ENCODE results near the gene OTULIN. TPM values are rescaled to one million over a fixed set of nuclear protein-coding genes. Genes with fewer than 3 reads are reported as not detected.

Gene OTULIN
- total and polyA plus RNA-seq, 2 experiments from 2014 or later, result 24.3 to 43.9 TPM

- TF ChIP-seq CTCF (conservative IDR thresholded peaks at IDR 0.05; ENCODE audit: low read depth in 2 of 2), result no peak
- no peak for TF ChIP-seq POLR2AphosphoS5 (IDR thresholded peaks at IDR 0.05; ENCODE audit: low read depth)
- no peak for TF ChIP-seq CREB1 (CRISPR knock-in tag; IDR thresholded peaks at IDR 0.05; ENCODE audit: low read depth)
Observed at GRCh38 chr5:14681236-14681752, 16.8 kb downstream of the OTULIN start (continued).

- no peak overlapping the region for H3K4me2 ChIP-seq
- peaks cover 6% of the 10 kb centered on the region; the same call in 1 of the 2 replicates for H3K79me2 ChIP-seq (replicated peaks; ENCODE audit: insufficient read depth)
- Mint-ChIP-seq H3K9me3 (no peaks in the 10 kb centered on the region), H3K4me3 (no peak overlapping the region), H3K27ac (no peak overlapping the region), H3K36me3 (ENCODE audit: low read depth) (peaks cover 42% of the 10 kb centered on the region), H3K4me1 (peaks cover 4% of the 10 kb centered on the region; the same call in 2 of the 3 replicates), H3K27me3 (ENCODE audit: insufficient read depth, low read depth, poor library complexity) (no peaks in the 10 kb centered on the region)
- H3K27ac ChIP-seq (ENCODE audit: low read depth), result no peak overlapping the region
- no peak for ATAC-seq
- no peaks in the 10 kb centered on the region; the same call in 1 of the 2 replicates for H4K20me1 ChIP-seq (replicated peaks; ENCODE audit: insufficient read depth)
- no peaks in the 10 kb centered on the region for H3K27me3 ChIP-seq (ENCODE audit: insufficient read depth)
- no peak for DNase-seq (ENCODE audit: low spot score)
- H3K9me2 ChIP-seq (ENCODE audit: insufficient read depth), result no peaks in the 10 kb centered on the region
- no peak for TF ChIP-seq EZH2phosphoT487 (IDR thresholded peaks at IDR 0.05; ENCODE audit: unreplicated experiment)
- no peak for TF ChIP-seq ZNF331 (CRISPR knock-in tag; IDR thresholded peaks at IDR 0.05; ENCODE audit: low read depth)
- H3K4me1 ChIP-seq (ENCODE audit: insufficient read depth), result no peaks in the 10 kb centered on the region
- peaks cover 28% of the 10 kb centered on the region for H3K36me3 ChIP-seq (ENCODE audit: insufficient read depth)
- H2AFZ ChIP-seq, result no peak overlapping the region
- no peaks in the 10 kb centered on the region for H3F3A ChIP-seq (replicated peaks; ENCODE audit: low read depth)
- no peak overlapping the region for H3K4me3 ChIP-seq
Observed at GRCh38 chr5:14683906-14684455, 19.5 kb downstream of the OTULIN start.

GRCh38 chr5:14684757-14685156 lies 20.2 kb downstream of the OTULIN start:
- peaks cover 6% of the 10 kb centered on the region; the same call in 1 of the 2 replicates for H3K79me2 ChIP-seq (replicated peaks; ENCODE audit: insufficient read depth)
- ATAC-seq (no peak), DNase-seq (ENCODE audit: low spot score) (no peak)
- no peak overlapping the region for H3K4me2 ChIP-seq
- Mint-ChIP-seq H3K27me3 (ENCODE audit: insufficient read depth, low read depth, poor library complexity) (no peaks in the 10 kb centered on the region), H3K4me3 (no peak overlapping the region), H3K27ac (no peak overlapping the region), H3K4me1 (peaks cover 4% of the 10 kb centered on the region; the same call in 2 of the 3 replicates), H3K36me3 (ENCODE audit: low read depth) (peaks cover 46% of the 10 kb centered on the region), H3K9me3 (no peaks in the 10 kb centered on the region)
- no peaks in the 10 kb centered on the region; the same call in 1 of the 2 replicates for H4K20me1 ChIP-seq (replicated peaks; ENCODE audit: insufficient read depth)
- TF ChIP-seq NANOG (IDR thresholded peaks at IDR 0.05; ENCODE audit: borderline replicate concordance), result no peak
- H3K9me2 ChIP-seq (ENCODE audit: insufficient read depth), result no peaks in the 10 kb centered on the region
- H3K27me3 ChIP-seq (ENCODE audit: insufficient read depth), result no peaks in the 10 kb centered on the region
- no peaks in the 10 kb centered on the region for H3F3A ChIP-seq (replicated peaks; ENCODE audit: low read depth)
- H3K4me3 ChIP-seq, result no peak overlapping the region
- no peaks in the 10 kb centered on the region for H3K4me1 ChIP-seq (ENCODE audit: insufficient read depth)
- H2AFZ ChIP-seq, result no peak overlapping the region
- H3K36me3 ChIP-seq (ENCODE audit: insufficient read depth), result peaks cover 36% of the 10 kb centered on the region
- no peak overlapping the region for H3K27ac ChIP-seq (ENCODE audit: low read depth)

GRCh38 chr5:14685757-14686156 lies 21.2 kb downstream of the OTULIN start:
- Histone ChIP-seq H3K36me3 (ENCODE audit: insufficient read depth) (peaks cover 39% of the 10 kb centered on the region), H3K27ac (ENCODE audit: low read depth) (no peak overlapping the region), H3K4me3 (no peak overlapping the region), H3K4me2 (no peak overlapping the region), H3F3A (replicated peaks; ENCODE audit: low read depth) (no peaks in the 10 kb centered on the region), H3K9me2 (ENCODE audit: insufficient read depth) (no peaks in the 10 kb centered on the region), H4K20me1 (replicated peaks; ENCODE audit: insufficient read depth) (no peaks in the 10 kb centered on the region), H3K79me2 (replicated peaks; ENCODE audit: insufficient read depth) (peaks cover 4% of the 10 kb centered on the region; the same call in 1 of the 2 replicates), H3K27me3 (ENCODE audit: insufficient read depth) (no peaks in the 10 kb centered on the region), H3K4me1 (ENCODE audit: insufficient read depth) (no peaks in the 10 kb centered on the region), H2AFZ (no peak overlapping the region)
- H3K4me1 Mint-ChIP-seq, result peaks cover 4% of the 10 kb centered on the region; the same call in 2 of the 3 replicates
- DNase-seq (ENCODE audit: low spot score) (peak; percentile 72), ATAC-seq (peak; percentile 88)
- no peak overlapping the region for H3K4me3 Mint-ChIP-seq
- H3K9me3 Mint-ChIP-seq, result no peaks in the 10 kb centered on the region
- TF ChIP-seq CTCF (conservative IDR thresholded peaks at IDR 0.05; ENCODE audit: low read depth in 2 of 2) (peak; percentile 74 to 76), REST (IDR thresholded peaks at IDR 0.05; ENCODE audit: unreplicated experiment) (no peak)
- H3K27ac Mint-ChIP-seq, result no peak overlapping the region
- H3K36me3 Mint-ChIP-seq (ENCODE audit: low read depth), result peaks cover 56% of the 10 kb centered on the region
- H3K27me3 Mint-ChIP-seq (ENCODE audit: insufficient read depth, low read depth, poor library complexity), result peaks cover 1% of the 10 kb centered on the region

Measured in GM23338 (cell line).